Prostate gland (tissue), 2 donors: ENCODE data around the gene KRT14. TPM values are rescaled to one million over a fixed set of nuclear protein-coding genes. Genes with fewer than 3 reads are reported as not detected.
A peak's percentile ranks its signal among the peaks of the same experiment; 100 is the strongest.
"Not testable (repeated sequence)": the region's sequence is repeated elsewhere in the genome, so short reads cannot be mapped to it uniquely, and the experiment has no call there.

Experiments
- DNase-seq: peaks from one replicate; pipeline ENCODE4 v3.0.0-alpha.2; 2019; ENCODE audit warnings: low spot score
- H3K27ac ChIP-seq, 2 donors: fragments of 200-600 bp; sonication (generic); 2 replicates each; pipeline ENCODE4 v1.5.1; 2017 to 2019
- H3K27me3 ChIP-seq: fragments of 200-600 bp; sonication (generic); replicated peaks from 2 replicates; pipeline ENCODE4 v1.5.1; 2019; ENCODE audit not compliant: insufficient read depth
- H3K36me3 ChIP-seq, 2 donors: fragments of 200-600 bp; sonication (generic); 1 replicate in 1 of 2; 2 replicates in 1 of 2; pipeline versions ENCODE4 v1.5.1 to v1.8.1; 2017 to 2019
- H3K4me1 ChIP-seq: fragments of 200-600 bp; sonication (generic); replicated peaks from 2 replicates; pipeline ENCODE4 v1.5.1; 2019
- H3K4me3 ChIP-seq, 2 donors: fragments of 200-600 bp; sonication (generic); 2 replicates each; pipeline ENCODE4 v1.5.1; 2017 to 2019
- H3K9me3 ChIP-seq: fragments of 200-600 bp; sonication (generic); 2 replicates; pipeline ENCODE4 v1.5.1; 2017
- CTCF ChIP-seq, 4 experiments: fragments of 200-600 bp in 2 of 4; fragments of 450-650 bp in 2 of 4; sonication (generic) in 2 of 4; IDR thresholded peaks; 1 replicate in 3 of 4; 2 replicates in 1 of 4; pipeline ENCODE4 v1.5.1; 2016 to 2019; ENCODE audit warnings: antibody characterized with exemption in 4 of 4, mild to moderate bottlenecking in 2 of 4, moderate library complexity in 2 of 4
- POLR2A ChIP-seq: fragments of 450-650 bp; IDR thresholded peaks from one replicate; pipeline ENCODE4 v1.6.1; 2016; ENCODE audit warnings: antibody characterized with exemption, mild to moderate bottlenecking
- POLR2AphosphoS5 ChIP-seq: sonication (generic); formaldehyde crosslinking; IDR thresholded peaks from one replicate; pipeline ENCODE4 v1.6.1; 2017; ENCODE audit warnings: antibody characterized with exemption
- WGBS: methylation state at CpG from one replicate; pipeline ENCODE4 v1.1.5; 2018; 5-methylcytosine and 5-hydroxymethylcytosine counted together
- intact Hi-C: fragments of 100-400 bp; cut with DNase I; formaldehyde crosslinking; loops from one replicate; pipeline ENCODE4 v1.14.2; 2022
- total RNA-seq, 2 donors: library from RNA; depleted of rRNA; stranded (reverse); fragments of >200 nt; gene quantifications; one replicate each; pipeline ENCODE4 v1.1.0, GENCODE V29; 2016

KRT14 gene
- total RNA-seq, 2 donors from 2014 or later: 28.1 to 298 TPM

GRCh38 chr17:41628621-41629255, 42.0 kb upstream of the KRT14 start:
- H3K36me3 ChIP-seq, intact Hi-C loops, H3K4me1 ChIP-seq, H3K27me3 ChIP-seq, H3K4me3 ChIP-seq, H3K9me3 ChIP-seq: not testable (repeated sequence)
- peak; percentile 47 for TF ChIP-seq POLR2AphosphoS5
- peak; percentile 49 for DNase-seq
- 56% methylated on average over 11 of the region's 11 CpGs for WGBS
- H3K27ac ChIP-seq: peak overlapping the region; percentile 30 to 55

GRCh38 chr17:41628073-41628370, 41.3 kb upstream of the KRT14 start:
- peak overlapping the region; percentile 30 to 55 for H3K27ac ChIP-seq
- H3K9me3 ChIP-seq, H3K27me3 ChIP-seq, H3K4me1 ChIP-seq, H3K4me3 ChIP-seq, H3K36me3 ChIP-seq, DNase-seq, intact Hi-C loops: not testable (repeated sequence)
- 83% methylated on average over 1 of the region's 1 CpG for WGBS

GRCh38 chr17:41627316-41628072, 40.8 kb upstream of the KRT14 start:
- no peak for TF ChIP-seq POLR2AphosphoS5
- TF ChIP-seq POLR2A: no peak
- TF ChIP-seq CTCF (IDR thresholded peaks at IDR 0.05): no peak
- intact Hi-C loops: no loop called here
- no peaks in the 10 kb centered on the region for H3K27me3 ChIP-seq
- H3K36me3 ChIP-seq: no peaks in the 10 kb centered on the region
- H3K9me3 ChIP-seq: no peaks in the 10 kb centered on the region
- H3K4me3 ChIP-seq: no peak overlapping the region
- no peaks in the 10 kb centered on the region for H3K4me1 ChIP-seq
- DNase-seq: no peak
- H3K27ac ChIP-seq: peak overlapping the region; percentile 30 to 55
- 91% methylated on average over 23 of the region's 23 CpGs for WGBS

GRCh38 chr17:41626914-41627295, 40.2 kb upstream of the KRT14 start:
- H3K27me3 ChIP-seq, H3K36me3 ChIP-seq, H3K9me3 ChIP-seq, DNase-seq, H3K4me1 ChIP-seq, H3K4me3 ChIP-seq, intact Hi-C loops: not testable (repeated sequence)
- H3K27ac ChIP-seq: peak overlapping the region in 1 of 2 donors; percentile 81
- 72% methylated on average over 5 of the region's 5 CpGs for WGBS

- H3K36me3 ChIP-seq, H3K27me3 ChIP-seq, intact Hi-C loops, H3K4me1 ChIP-seq, DNase-seq, H3K9me3 ChIP-seq, H3K4me3 ChIP-seq: not testable (repeated sequence)
- H3K27ac ChIP-seq: peak overlapping the region; percentile 75 to 81
- WGBS: 82% methylated on average over 17 of the region's 17 CpGs
Measured at GRCh38 chr17:41626028-41626913, 39.6 kb upstream of the KRT14 start.

- H3K4me1 ChIP-seq: no peaks in the 10 kb centered on the region
- peak; percentile 85 for DNase-seq
- WGBS: 44% methylated on average over 14 of the region's 16 CpGs
- no peaks in the 10 kb centered on the region for H3K36me3 ChIP-seq
- no peaks in the 10 kb centered on the region for H3K27me3 ChIP-seq
- no peaks in the 10 kb centered on the region for H3K9me3 ChIP-seq
- H3K27ac ChIP-seq: peak overlapping the region; percentile 75 to 81
- peak; percentile 51 for TF ChIP-seq POLR2A
- TF ChIP-seq CTCF (IDR thresholded peaks at IDR 0.05): no peak
- peak; percentile 78 for TF ChIP-seq POLR2AphosphoS5
- H3K4me3 ChIP-seq: no peak overlapping the region
- intact Hi-C loops: no loop called here
Measured at GRCh38 chr17:41625602-41626001, 38.9 kb upstream of the KRT14 start.
